Renal cortex interstitium (tissue), 11 donors: ENCODE measurements around the gene USP9X. TPM values are rescaled to one million over a fixed set of nuclear protein-coding genes. Genes with fewer than 3 reads are reported as not detected.
"Not testable (repeated sequence)": the region's sequence is repeated elsewhere in the genome, so short reads cannot be mapped to it uniquely, and the experiment has no call there.

Experiments
- DNase-seq, 11 donors: peaks; one replicate each; pipeline ENCODE4 v3.0.0-alpha.2; 2013; ENCODE audit warnings: low read depth in 9 of 11, low spot score in 4 of 11; ENCODE audit errors: extremely low read depth in 1 of 11
- polyA plus RNA-seq, 3 donors: library from polyadenylated mRNA; unstranded; fragments of 120-200 nt; gene quantifications; one replicate each; pipeline ENCODE4 v1.2.1, GENCODE V29; 2013; ENCODE audit not compliant: insufficient read length in 3 of 3

Gene USP9X
- polyA plus RNA-seq, 3 donors, result 67.1 to 75.1 (median 74.2) TPM

GRCh38 chrX:41241962-41242361 is 156.7 kb downstream of the USP9X start:
- DNase-seq, result no peak

- DNase-seq, result no peak
Measured at GRCh38 chrX:41245641-41246040, 160.4 kb downstream of the USP9X start.

- no peak for DNase-seq
Measured at GRCh38 chrX:41250867-41251266, 165.6 kb downstream of the USP9X start.

GRCh38 chrX:41257801-41258200 is 172.6 kb downstream of the USP9X start:
- DNase-seq, result no peak

GRCh38 chrX:41258226-41258625 is 173.0 kb downstream of the USP9X start:
- no peak for DNase-seq

- no peak for DNase-seq
Measured at GRCh38 chrX:41258871-41259270, 173.6 kb downstream of the USP9X start.

- DNase-seq, result no peak
Measured at GRCh38 chrX:41259516-41259915, 174.3 kb downstream of the USP9X start.

- DNase-seq, result peak in 1 of 11 donors; percentile 34
Measured at GRCh38 chrX:41265615-41266014, 180.4 kb downstream of the USP9X start.

- no peak for DNase-seq
Measured at GRCh38 chrX:41273638-41274037, 188.4 kb downstream of the USP9X start.

GRCh38 chrX:41275661-41276609 is 190.7 kb downstream of the USP9X start:
- DNase-seq, result peak in 7 of 11 donors; percentile 49 to 70 (median 62)

- no peak for DNase-seq
Measured at GRCh38 chrX:41276661-41277506, 191.6 kb downstream of the USP9X start.

GRCh38 chrX:41282307-41282706 is 197.1 kb downstream of the USP9X start:
- not testable (repeated sequence) for DNase-seq

GRCh38 chrX:41285928-41286327 is 200.7 kb downstream of the USP9X start:
- not testable (repeated sequence) for DNase-seq

Other genes with a start within 250 kb of the USP9X start
- 100 to 1,000 TPM; 196 to 329 (median 240) TPM for gene DDX3X, start 248.7 kb downstream of the USP9X start, polyA plus RNA-seq